ENCODE measurements around the gene PPM1H.
"Not testable (repeated sequence)": the region's sequence is repeated elsewhere in the genome, so short reads cannot be mapped to it uniquely, and the experiment has no call there.

The PPM1H gene

DNA sequence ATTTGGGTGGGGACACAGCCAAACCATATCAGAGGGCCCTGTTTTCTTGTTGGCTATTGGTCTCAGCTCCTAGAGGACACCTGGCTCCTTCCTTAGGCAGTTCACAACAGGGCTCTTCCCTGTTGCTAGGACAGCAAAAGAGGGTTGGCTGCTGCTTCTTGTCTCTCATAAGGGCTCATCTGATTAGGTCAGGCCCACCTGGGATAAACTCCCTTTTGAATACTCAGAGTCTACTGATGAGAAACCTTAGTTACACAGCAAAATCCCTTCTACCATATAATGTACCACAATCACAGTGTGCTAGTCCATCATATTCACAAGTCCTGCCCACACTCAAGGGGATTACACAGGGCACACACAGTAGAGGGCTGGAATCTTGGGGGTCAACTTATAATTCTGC lies 49.7 kb downstream of the PPM1H start:
- in situ Hi-C loops (cut with HindIII; ENCODE audit: low pct_ligation_motif_present, low sequenced_read_pairs): no loop called here
- no peaks in the 10 kb centered on the region for H3K27me3 ChIP-seq (replicated peaks)
- no peak overlapping the region for H3K4me3 ChIP-seq (ENCODE audit: low read depth, low read length)
- DNase-seq: no peak
- no peak overlapping the region for H3K27ac ChIP-seq
- no peaks in the 10 kb centered on the region for H3K36me3 ChIP-seq (replicated peaks)
- TF ChIP-seq CTCF (IDR thresholded peaks at IDR 0.05; ENCODE audit: low read depth, low read length, missing control alignments): no peak

DNA sequence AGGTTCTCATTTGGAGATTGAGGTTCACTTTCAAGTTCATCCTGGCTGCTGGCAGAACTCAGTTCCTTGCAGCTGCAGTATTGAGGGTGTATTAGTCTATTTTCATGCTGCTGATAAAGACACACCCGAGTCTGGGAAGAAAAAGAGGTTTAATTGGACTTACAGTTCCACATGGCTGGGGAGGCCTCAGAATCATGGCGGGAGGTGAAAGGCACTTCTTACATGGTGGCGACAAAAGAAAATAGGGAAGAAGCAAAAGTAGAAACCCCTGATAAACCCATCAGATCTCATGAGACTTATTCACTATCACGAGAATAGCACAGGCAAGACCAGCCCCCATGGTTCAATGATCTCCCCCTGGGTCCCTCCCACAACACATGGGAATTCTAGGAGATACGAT lies 50.1 kb downstream of the PPM1H start:
- H3K27me3 ChIP-seq (replicated peaks); H3K36me3 ChIP-seq (replicated peaks); H3K27ac ChIP-seq; in situ Hi-C loops (cut with HindIII; ENCODE audit: low pct_ligation_motif_present, low sequenced_read_pairs); DNase-seq; H3K4me3 ChIP-seq (ENCODE audit: low read depth, low read length): not testable (repeated sequence)

DNA sequence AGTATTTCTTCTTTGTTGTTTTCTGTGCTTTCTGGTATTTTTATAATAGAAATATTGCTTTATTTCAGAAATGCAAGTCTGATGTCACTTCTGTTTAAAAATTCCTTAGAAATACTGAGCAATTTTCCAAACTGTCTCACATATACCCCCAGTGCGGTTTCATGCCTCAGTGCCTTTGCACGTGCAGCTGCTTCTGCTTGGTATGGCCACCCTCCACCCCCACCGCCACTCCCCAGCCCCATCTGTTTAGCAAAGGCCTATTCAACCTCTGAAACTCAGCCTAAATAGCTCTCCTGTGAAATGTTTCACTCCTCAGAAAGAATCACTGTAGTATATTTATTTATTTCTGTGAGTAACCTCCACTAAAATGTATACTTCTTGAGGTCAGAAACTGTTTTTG lies 52.3 kb downstream of the PPM1H start:
- no peak for DNase-seq
- Histone ChIP-seq H3K4me3 (ENCODE audit: low read depth, low read length) (no peak overlapping the region), H3K27ac (no peak overlapping the region), H3K36me3 (replicated peaks) (no peaks in the 10 kb centered on the region), H3K27me3 (replicated peaks) (no peaks in the 10 kb centered on the region)
- in situ Hi-C loops (cut with HindIII; ENCODE audit: low pct_ligation_motif_present, low sequenced_read_pairs): no loop called here
- TF ChIP-seq CTCF (IDR thresholded peaks at IDR 0.05; ENCODE audit: low read depth, low read length, missing control alignments): no peak

DNA sequence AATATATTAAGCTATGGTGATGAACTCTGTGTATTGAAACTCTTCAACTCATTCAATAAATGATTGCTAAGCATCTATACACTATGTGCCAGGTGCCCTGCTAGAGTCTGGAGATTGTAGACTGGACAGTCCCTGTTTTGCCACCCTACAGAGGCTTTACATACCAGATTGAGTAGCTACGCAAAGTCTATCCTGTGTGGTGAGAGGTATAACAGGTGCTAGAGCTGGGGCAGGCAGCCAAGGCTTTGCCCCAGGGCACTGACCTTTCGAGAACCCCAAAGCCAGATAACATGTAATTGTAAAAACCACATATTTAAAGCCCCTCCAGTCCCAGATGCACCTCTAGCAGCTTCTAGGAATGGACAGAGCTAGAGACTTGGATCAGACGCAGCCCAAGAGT lies 52.8 kb downstream of the PPM1H start:
- Histone ChIP-seq H3K4me3 (ENCODE audit: low read depth, low read length) (no peak overlapping the region), H3K36me3 (replicated peaks) (no peaks in the 10 kb centered on the region), H3K27me3 (replicated peaks) (no peaks in the 10 kb centered on the region), H3K27ac (no peak overlapping the region)
- no peak for DNase-seq
- in situ Hi-C loops (cut with HindIII; ENCODE audit: low pct_ligation_motif_present, low sequenced_read_pairs): no loop called here
- TF ChIP-seq CTCF (IDR thresholded peaks at IDR 0.05; ENCODE audit: low read depth, low read length, missing control alignments): no peak

- Histone ChIP-seq H3K4me3 (ENCODE audit: low read depth, low read length) (no peak overlapping the region), H3K27ac (no peak overlapping the region), H3K36me3 (replicated peaks) (no peaks in the 10 kb centered on the region), H3K27me3 (replicated peaks) (no peaks in the 10 kb centered on the region)
- TF ChIP-seq CTCF (IDR thresholded peaks at IDR 0.05; ENCODE audit: low read depth, low read length, missing control alignments): no peak
- in situ Hi-C loops (cut with HindIII; ENCODE audit: low pct_ligation_motif_present, low sequenced_read_pairs): no loop called here
- DNase-seq: no peak
Measured at GRCh38 chr12:62879691-62880090, 55.3 kb downstream of the PPM1H start.

GRCh38 chr12:62879228-62879627 lies 55.7 kb downstream of the PPM1H start:
- in situ Hi-C loops (cut with HindIII; ENCODE audit: low pct_ligation_motif_present, low sequenced_read_pairs); H3K27me3 ChIP-seq (replicated peaks); DNase-seq: not testable (repeated sequence)

DNA sequence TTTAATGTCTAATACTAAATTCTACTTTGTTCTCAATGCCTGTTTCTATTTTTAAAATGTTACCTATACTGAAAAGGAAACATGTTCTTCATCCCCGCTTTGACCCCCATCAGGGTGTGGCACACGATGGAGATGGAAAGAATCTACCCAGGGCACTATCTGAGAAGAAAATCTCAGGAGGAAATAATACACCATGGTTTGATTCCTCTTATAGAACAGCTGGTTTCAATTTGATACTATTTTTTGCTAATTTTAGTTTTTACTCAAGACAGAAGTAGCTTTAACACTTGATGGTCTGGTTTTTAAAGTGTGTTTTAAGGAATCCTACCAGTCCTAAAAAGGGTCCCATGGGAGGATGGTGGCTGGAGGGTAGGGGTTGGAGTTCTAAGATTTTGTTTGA lies 56.7 kb downstream of the PPM1H start:
- DNase-seq: no peak
- no peak overlapping the region for H3K27ac ChIP-seq
- in situ Hi-C loops (cut with HindIII; ENCODE audit: low pct_ligation_motif_present, low sequenced_read_pairs): no loop called here

More at GRCh38 chr12:62879228-62879627, 55.7 kb downstream of the PPM1H start:
- not testable (repeated sequence) for H3K27ac ChIP-seq; H3K36me3 ChIP-seq (replicated peaks); H3K4me3 ChIP-seq (ENCODE audit: low read depth, low read length)

More for the DNA sequence above, 56.7 kb downstream of the PPM1H start:
- no peak for TF ChIP-seq CTCF (IDR thresholded peaks at IDR 0.05; ENCODE audit: low read depth, low read length, missing control alignments)
- H3K27me3 ChIP-seq (replicated peaks): no peaks in the 10 kb centered on the region
- no peak overlapping the region for H3K4me3 ChIP-seq (ENCODE audit: low read depth, low read length)
- no peaks in the 10 kb centered on the region for H3K36me3 ChIP-seq (replicated peaks)

Measured in brain microvascular endothelial cell (primary cell).